Measurements from ENCODE around the gene HOXC6.
"Not testable (repeated sequence)": the region's sequence is repeated elsewhere in the genome, so short reads cannot be mapped to it uniquely, and the experiment has no call there.

Gene HOXC6

DNA sequence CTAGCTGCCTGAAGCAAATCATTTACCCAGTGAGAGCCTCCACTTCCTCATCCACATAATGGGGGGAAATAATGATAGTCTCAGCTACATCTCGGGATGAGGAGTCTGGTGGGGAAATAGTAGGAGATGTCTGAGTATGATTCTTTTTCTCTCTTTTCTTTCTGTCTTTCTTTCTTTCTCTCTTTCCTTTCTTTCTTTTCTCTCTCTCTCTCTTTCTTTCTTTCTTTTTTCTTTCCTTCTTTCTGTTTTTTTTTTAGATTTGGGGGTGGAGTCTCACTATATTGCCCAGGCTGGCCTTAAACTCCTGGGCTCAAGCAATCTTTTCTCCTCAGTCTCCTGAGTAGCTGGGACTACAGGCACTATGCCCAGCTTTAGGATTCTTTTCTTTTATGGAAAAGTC, 38.2 kb downstream of the HOXC6 start:
- TF ChIP-seq, protein P1, sequence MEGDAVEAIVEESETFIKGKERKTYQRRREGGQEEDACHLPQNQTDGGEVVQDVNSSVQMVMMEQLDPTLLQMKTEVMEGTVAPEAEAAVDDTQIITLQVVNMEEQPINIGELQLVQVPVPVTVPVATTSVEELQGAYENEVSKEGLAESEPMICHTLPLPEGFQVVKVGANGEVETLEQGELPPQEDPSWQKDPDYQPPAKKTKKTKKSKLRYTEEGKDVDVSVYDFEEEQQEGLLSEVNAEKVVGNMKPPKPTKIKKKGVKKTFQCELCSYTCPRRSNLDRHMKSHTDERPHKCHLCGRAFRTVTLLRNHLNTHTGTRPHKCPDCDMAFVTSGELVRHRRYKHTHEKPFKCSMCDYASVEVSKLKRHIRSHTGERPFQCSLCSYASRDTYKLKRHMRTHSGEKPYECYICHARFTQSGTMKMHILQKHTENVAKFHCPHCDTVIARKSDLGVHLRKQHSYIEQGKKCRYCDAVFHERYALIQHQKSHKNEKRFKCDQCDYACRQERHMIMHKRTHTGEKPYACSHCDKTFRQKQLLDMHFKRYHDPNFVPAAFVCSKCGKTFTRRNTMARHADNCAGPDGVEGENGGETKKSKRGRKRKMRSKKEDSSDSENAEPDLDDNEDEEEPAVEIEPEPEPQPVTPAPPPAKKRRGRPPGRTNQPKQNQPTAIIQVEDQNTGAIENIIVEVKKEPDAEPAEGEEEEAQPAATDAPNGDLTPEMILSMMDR (IDR thresholded peaks at IDR 0.05; ENCODE audit: low read depth, low read length, missing control alignments) = no peak
- H3K27ac ChIP-seq = no peak overlapping the region
- no peaks in the 10 kb centered on the region for H3K36me3 ChIP-seq (replicated peaks)
- no peak for DNase-seq
- H3K4me3 ChIP-seq (ENCODE audit: low read depth, low read length) = no peak overlapping the region
- H3K27me3 ChIP-seq (replicated peaks) = peaks cover 10% of the 10 kb centered on the region
- in situ Hi-C loops (cut with HindIII; ENCODE audit: low pct_ligation_motif_present, low sequenced_read_pairs) = no loop called here

DNA sequence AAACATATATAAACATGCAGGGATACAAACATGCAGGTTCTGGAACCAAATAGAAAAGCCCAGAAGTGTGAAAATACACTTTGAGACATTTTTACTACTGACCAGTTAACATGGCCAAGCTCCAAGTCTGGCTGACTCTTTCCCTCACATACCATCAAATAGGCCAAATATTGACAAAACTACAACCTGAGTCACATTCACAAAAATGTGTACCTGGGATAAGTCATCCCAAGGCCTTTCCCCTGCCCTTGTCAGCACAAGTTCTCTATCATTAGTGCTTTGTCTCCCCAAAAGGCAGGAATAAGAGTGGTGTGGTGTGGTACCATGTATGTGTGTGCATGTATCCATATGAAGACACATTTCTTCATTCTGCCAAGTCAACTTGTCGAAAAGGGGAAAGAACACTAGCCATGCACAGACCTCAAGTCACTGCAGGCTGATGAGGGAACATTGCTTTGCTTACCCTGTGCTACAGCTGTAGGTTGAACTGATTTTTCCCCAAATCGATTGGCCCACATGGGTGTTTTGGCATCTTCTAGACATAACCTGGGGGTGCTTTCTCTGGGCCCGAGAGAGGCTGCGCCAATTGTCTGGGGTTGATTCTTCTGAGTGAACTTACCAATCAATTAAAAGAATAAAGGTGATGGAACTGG, 40.3 kb downstream of the HOXC6 start:
- Histone ChIP-seq H3K27ac (no peak overlapping the region), H3K36me3 (replicated peaks) (no peaks in the 10 kb centered on the region), H3K27me3 (replicated peaks) (peaks cover 6% of the 10 kb centered on the region), H3K4me3 (ENCODE audit: low read depth, low read length) (no peak overlapping the region)
- DNase-seq = no peak
- TF ChIP-seq, protein P1 (IDR thresholded peaks at IDR 0.05; ENCODE audit: low read depth, low read length, missing control alignments) = no peak
- in situ Hi-C loops (cut with HindIII; ENCODE audit: low pct_ligation_motif_present, low sequenced_read_pairs) = no loop called here

DNA sequence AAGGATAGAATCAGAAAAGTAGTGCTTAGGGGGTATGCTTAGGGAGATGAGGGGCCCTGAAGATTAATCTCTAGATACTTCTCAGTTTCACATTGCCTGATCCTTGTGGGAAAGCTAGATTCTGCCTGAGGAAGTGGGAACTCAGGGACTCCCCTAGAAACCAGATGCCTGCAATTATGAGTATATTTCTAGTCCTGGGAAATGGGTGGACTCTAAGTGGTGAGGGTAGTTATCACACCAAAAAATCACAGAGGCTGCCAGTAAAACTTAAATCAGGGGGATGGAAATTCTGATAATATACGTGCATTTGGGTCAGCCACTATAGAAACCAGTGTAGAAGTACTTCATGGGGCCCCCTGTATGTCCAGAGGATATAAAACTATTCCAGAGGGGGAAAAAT, 43.7 kb downstream of the HOXC6 start:
- H3K27ac ChIP-seq = no peak overlapping the region
- H3K36me3 ChIP-seq (replicated peaks) = no peaks in the 10 kb centered on the region
- H3K4me3 ChIP-seq (ENCODE audit: low read depth, low read length) = no peak overlapping the region
- peaks cover 10% of the 10 kb centered on the region for H3K27me3 ChIP-seq (replicated peaks)
- TF ChIP-seq, protein P1 (IDR thresholded peaks at IDR 0.05; ENCODE audit: low read depth, low read length, missing control alignments) = no peak
- in situ Hi-C loops (cut with HindIII; ENCODE audit: low pct_ligation_motif_present, low sequenced_read_pairs) = no loop called here
- DNase-seq = no peak

DNA sequence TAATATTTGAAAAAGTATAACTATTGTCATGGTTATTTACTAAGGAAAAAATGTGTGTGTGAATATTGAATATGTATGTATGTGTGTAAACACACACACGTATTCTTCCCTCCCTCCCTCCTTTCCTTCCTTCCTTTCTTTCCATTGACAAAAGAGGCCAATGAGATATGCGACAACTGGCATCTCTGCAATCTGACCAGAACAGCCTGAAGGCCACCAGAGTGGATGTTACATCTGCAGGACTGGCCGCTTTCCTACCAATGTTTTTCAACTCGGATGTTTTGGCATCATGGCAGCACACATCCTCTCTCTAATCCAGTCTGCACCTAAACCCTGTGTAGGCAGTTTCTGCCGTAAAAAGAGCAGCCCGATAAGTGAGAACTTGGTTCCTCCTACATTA, 46.1 kb downstream of the HOXC6 start:
- TF ChIP-seq, protein P1 (IDR thresholded peaks at IDR 0.05; ENCODE audit: low read depth, low read length, missing control alignments) = no peak
- DNase-seq = no peak
- peaks cover 11% of the 10 kb centered on the region for H3K27me3 ChIP-seq (replicated peaks)
- H3K36me3 ChIP-seq (replicated peaks) = no peaks in the 10 kb centered on the region
- no peak overlapping the region for H3K27ac ChIP-seq
- no peak overlapping the region for H3K4me3 ChIP-seq (ENCODE audit: low read depth, low read length)
- in situ Hi-C loops (cut with HindIII; ENCODE audit: low pct_ligation_motif_present, low sequenced_read_pairs) = no loop called here

DNA sequence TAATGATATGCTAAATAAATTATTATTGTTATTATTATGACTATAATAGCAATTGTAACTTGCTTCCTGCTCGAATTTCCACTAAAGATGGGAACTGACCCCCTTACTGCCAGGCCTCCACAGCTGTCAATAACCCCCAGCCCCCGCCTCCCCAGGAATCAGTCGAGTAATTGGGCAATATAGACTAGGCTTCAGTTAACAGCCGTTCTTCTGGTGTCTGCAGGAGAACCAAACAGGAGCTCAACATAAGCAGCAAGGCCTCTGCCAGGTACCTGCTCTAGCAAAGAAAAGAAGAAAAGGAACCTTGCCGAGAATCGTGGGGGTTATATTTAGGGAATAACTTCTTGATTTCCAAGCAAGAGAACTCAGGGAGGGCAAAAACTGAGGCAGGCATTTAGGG, 47.2 kb downstream of the HOXC6 start:
- no peak overlapping the region for H3K27ac ChIP-seq
- no peak overlapping the region for H3K4me3 ChIP-seq (ENCODE audit: low read depth, low read length)
- in situ Hi-C loops (cut with HindIII; ENCODE audit: low pct_ligation_motif_present, low sequenced_read_pairs) = no loop called here
- H3K27me3 ChIP-seq (replicated peaks) = peaks cover 18% of the 10 kb centered on the region
- TF ChIP-seq, protein P1 (IDR thresholded peaks at IDR 0.05; ENCODE audit: low read depth, low read length, missing control alignments) = no peak
- no peaks in the 10 kb centered on the region for H3K36me3 ChIP-seq (replicated peaks)
- no peak for DNase-seq

DNA sequence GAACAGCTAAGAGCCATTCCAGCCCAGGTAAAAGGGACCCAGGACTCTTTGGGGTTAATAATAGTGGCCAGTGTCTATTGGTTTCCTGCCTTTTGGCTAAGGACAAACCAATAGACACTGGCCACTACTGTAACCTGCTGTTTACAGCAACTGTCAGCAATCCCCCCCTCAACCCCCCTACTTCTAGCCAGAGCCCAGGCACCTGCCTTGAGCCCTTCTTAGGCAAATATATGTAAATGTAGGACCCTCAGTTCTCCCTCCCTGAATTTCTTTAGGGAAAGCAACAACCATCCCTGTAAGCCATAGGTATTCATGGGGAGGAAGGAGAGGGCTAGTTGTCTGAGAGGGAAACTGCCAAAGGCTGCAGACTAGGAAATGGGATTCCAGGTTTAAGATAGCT, 47.7 kb downstream of the HOXC6 start:
- no peak overlapping the region for H3K27ac ChIP-seq
- peaks cover 19% of the 10 kb centered on the region for H3K27me3 ChIP-seq (replicated peaks)
- H3K4me3 ChIP-seq (ENCODE audit: low read depth, low read length) = no peak overlapping the region
- DNase-seq = no peak
- H3K36me3 ChIP-seq (replicated peaks) = no peaks in the 10 kb centered on the region
- TF ChIP-seq, protein P1 (IDR thresholded peaks at IDR 0.05; ENCODE audit: low read depth, low read length, missing control alignments) = no peak
- in situ Hi-C loops (cut with HindIII; ENCODE audit: low pct_ligation_motif_present, low sequenced_read_pairs) = no loop called here

DNA sequence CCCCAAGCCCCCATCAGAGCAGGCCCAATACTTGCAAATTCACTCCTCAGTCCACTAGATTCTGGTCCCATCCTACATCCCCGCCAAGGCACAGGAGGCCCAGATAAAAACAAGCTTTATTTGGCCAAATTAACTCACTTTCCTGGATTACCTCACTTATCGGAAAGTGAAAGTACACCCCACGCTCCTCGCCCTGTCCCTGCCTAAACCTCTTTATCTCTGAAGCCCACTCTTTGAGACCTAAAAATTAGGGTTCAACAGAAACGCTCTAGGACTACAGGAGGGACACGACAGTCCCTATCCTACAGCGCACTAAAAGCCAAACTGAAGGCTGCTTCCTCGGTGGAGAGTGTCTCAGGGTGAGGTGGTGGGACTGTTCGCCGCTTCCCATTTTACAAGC, 49.6 kb downstream of the HOXC6 start:
- H3K4me3 ChIP-seq (ENCODE audit: low read depth, low read length); in situ Hi-C loops (cut with HindIII; ENCODE audit: low pct_ligation_motif_present, low sequenced_read_pairs); H3K36me3 ChIP-seq (replicated peaks); H3K27ac ChIP-seq; DNase-seq: not testable (repeated sequence)
- H3K27me3 ChIP-seq (replicated peaks) = peaks cover 22% of the 10 kb centered on the region

DNA sequence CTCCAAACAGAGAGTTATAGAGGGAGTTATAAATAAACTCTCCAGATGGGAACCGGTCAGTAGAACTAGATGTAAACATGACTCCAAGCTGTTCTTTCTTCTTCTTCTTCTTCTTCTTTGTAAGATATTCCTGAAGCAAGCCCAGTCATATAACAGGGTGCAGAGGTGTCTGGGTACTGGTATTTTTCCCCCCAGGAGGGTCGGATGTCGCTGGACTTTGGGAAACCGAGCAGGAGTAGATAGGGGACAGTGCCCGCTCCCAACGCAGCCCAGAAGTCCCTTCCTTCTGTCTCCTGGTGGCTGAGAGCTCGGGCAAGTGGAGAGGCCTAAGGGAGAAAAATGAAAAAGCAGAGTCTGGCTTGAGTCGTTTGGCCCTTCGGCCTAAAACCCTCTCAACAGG, 50.9 kb downstream of the HOXC6 start:
- DNase-seq; H3K4me3 ChIP-seq (ENCODE audit: low read depth, low read length); H3K27ac ChIP-seq; H3K36me3 ChIP-seq (replicated peaks); in situ Hi-C loops (cut with HindIII; ENCODE audit: low pct_ligation_motif_present, low sequenced_read_pairs): not testable (repeated sequence)
- H3K27me3 ChIP-seq (replicated peaks) = peaks cover 25% of the 10 kb centered on the region

Data from brain microvascular endothelial cell (primary cell).